GM12865 (cell line): Measurements from ENCODE around the gene WNT9B.

Source experiments
- DNase-seq: peaks from one replicate; pipeline ENCODE4 v3.0.0; 2010; ENCODE audit warnings: low read depth
- H3K4me3 ChIP-seq: 2 replicates; pipeline ENCODE4 v1.5.1; 2011; ENCODE audit warnings: mild to moderate bottlenecking, low read depth, low read length, control low read depth
- TF ChIP-seq, protein P1 (sequence below): IDR thresholded peaks from 2 replicates; pipeline ENCODE4 v1.5.1; 2011; ENCODE audit warnings: low read length, control low read depth, low read depth, inconsistent platforms; ENCODE audit not compliant: insufficient read depth; ENCODE audit errors: missing control alignments

The WNT9B gene

DNA sequence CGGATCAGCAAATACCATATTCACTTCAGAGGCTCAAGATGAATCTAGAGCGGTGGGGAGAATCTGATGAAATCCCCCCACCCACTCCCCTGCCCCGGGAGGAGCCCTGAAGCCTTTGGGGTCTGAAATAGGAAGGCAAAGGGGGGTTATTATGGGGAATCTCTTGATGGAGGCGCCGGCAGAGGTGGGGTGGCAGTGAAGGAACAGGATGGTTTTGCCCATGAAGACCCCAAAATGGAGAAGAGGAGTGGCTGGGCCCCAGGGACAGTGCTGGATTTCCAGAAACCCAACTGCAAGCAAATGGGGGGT lies 33.5 kb upstream of the WNT9B start:
- TF ChIP-seq, protein P1, sequence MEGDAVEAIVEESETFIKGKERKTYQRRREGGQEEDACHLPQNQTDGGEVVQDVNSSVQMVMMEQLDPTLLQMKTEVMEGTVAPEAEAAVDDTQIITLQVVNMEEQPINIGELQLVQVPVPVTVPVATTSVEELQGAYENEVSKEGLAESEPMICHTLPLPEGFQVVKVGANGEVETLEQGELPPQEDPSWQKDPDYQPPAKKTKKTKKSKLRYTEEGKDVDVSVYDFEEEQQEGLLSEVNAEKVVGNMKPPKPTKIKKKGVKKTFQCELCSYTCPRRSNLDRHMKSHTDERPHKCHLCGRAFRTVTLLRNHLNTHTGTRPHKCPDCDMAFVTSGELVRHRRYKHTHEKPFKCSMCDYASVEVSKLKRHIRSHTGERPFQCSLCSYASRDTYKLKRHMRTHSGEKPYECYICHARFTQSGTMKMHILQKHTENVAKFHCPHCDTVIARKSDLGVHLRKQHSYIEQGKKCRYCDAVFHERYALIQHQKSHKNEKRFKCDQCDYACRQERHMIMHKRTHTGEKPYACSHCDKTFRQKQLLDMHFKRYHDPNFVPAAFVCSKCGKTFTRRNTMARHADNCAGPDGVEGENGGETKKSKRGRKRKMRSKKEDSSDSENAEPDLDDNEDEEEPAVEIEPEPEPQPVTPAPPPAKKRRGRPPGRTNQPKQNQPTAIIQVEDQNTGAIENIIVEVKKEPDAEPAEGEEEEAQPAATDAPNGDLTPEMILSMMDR = no peak
- DNase-seq = no peak
- no peak overlapping the region for H3K4me3 ChIP-seq

DNA sequence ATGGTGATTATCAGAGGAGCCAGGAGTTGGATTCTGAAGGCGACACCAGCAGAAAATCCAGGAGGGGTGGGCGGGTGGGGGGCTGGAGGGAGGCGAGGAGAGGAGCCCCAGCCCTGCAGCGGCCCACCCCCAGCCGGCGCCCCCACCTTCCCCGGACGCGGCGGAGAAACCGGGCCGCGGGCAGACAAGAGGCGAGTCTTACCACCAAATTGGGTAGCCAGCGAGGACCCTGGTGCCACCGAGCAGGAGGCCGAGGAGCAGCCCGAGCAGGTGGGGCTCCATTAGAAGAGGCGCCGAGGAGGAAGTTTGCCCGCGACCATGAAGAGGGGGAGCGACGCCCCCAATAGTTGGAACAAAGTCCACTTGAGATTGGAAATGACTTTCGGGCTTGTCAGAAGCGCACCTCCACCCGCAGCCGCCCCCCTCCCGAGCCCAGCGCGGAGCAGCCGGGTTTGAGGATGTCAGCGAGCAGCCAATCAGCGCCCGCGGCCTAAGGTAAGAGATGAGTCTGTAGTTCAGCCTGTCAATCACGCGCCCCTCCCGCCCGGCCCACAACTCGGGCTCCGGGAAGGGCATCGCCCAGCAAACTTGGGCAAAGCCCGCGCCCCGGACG lies 33.0 kb upstream of the WNT9B start, which contains the start of gene WNT3:
TSS of gene WNT3 (minus strand) at position 377 of the 613 bp plus-strand sequence. CDS start at position 282, 95 bp downstream.
- no peak within 1 kb of the TSS; the same call in 1 of the 2 replicates for H3K4me3 ChIP-seq
- peak; percentile 22 for DNase-seq
- TF ChIP-seq, protein P1 = no peak

DNA sequence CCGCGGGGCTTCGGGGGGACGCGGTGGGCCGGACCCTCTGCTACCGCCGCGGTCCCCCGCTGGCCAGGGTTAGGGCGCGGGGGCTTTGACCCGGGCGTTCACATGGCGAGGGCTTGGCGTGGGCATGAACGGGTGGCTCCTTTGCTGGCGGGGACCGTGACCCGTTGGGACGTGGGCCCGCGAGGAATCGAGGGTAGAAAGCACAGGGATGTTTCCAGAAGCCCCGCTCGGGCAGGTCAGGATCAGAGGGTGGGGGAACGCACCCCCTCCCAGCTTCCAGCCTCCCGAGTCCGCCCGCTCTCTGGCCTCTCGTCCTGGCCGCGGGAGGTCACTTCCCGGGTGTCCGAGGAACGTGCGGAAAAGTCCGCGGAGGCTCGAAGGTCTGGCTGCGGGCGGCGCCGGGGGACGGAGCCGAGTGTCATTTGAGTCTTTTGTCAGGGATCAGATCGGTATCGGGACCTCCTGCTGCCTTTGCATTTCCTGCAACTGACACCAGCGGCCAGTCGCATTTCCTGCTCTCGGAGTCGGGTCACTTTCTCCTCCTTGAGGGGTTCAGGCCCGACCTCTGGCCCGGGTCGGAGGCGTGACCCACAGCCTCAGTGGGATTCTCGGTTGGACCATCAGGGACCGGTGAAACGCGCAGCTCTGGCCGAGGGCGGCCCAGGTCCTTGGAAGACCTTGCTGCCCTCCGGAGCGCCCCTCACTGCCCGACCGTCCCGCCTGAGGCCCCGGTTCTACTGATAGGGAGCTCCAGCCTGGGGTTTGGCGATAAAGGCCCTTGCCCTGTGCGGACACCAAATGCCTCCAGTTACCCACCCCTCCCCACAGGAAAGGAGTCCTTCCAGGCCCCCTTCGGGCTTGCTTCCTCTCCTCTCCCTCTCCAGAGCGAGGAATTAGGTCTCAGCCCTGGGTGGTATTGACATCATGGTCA lies 32.2 kb upstream of the WNT9B start:
- no peak for DNase-seq
- TF ChIP-seq, protein P1 = no peak
- no peak overlapping the region; the same call in 1 of the 2 replicates for H3K4me3 ChIP-seq

DNA sequence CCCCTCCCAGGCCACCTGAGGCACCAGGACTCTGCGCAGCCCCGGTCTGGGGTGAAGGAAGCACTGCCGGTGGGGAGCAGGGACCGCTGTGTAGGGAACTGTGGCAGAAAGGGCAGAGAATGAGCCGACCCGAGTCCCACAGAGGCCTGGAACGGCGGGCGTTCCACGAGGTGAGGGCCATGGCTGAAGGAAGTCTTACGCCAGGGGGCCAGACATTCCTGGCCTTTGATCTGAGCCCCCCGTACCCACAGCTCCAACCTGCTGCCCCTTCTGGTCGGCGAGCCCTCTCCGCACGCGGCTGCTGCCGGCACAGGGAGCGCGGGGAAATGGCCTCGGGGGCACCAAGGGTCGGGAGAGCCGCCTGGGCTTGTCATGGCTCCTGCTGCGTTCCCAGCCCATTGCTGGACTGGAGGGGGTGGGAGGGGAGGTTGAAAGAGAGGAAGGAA lies 31.5 kb upstream of the WNT9B start:
- TF ChIP-seq, protein P1 = no peak
- no peak overlapping the region for H3K4me3 ChIP-seq
- DNase-seq = no peak

DNA sequence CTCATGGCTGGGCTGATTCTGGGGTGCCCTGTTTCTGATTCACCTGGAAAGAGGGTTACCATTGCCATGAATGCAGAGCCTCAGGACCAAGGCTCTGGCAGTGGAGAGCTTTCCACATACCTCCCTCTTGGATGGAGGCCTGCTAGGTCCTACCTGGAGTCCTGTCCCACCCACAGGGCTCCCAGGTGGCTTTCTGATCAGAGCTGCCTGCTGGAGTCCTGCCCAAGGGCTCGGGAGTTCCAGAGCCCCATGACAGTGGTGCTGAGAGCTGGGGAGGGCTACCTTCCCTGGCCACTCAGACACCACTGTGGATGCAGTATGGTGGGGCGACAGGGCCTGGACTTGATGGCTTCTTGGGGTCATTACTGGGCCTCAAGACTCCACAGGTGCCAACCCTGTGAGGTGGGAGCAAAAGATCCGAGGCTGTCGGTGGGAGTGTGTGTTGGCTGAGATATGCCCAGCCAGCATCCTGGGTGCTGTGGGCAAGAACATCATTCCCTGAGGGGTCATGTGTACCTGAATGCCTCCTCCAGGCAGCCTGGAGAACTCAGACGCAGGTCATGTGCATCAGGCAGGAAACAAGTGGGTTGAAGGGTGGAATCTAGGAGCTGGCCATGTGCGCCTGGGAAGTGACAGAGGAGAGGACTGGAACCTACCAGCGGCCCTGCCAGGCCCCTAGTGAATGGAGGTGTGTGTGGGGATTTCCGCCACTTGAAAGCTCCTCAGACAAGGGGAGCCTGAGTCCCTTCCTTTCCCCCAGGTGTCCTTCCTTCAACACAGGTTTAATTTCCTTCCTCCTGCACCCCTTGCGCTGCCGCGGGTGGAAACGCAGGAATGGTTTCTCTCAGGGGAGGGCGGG lies 30.6 kb upstream of the WNT9B start:
- TF ChIP-seq, protein P1 = no peak
- no peak overlapping the region for H3K4me3 ChIP-seq
- DNase-seq = no peak

DNA sequence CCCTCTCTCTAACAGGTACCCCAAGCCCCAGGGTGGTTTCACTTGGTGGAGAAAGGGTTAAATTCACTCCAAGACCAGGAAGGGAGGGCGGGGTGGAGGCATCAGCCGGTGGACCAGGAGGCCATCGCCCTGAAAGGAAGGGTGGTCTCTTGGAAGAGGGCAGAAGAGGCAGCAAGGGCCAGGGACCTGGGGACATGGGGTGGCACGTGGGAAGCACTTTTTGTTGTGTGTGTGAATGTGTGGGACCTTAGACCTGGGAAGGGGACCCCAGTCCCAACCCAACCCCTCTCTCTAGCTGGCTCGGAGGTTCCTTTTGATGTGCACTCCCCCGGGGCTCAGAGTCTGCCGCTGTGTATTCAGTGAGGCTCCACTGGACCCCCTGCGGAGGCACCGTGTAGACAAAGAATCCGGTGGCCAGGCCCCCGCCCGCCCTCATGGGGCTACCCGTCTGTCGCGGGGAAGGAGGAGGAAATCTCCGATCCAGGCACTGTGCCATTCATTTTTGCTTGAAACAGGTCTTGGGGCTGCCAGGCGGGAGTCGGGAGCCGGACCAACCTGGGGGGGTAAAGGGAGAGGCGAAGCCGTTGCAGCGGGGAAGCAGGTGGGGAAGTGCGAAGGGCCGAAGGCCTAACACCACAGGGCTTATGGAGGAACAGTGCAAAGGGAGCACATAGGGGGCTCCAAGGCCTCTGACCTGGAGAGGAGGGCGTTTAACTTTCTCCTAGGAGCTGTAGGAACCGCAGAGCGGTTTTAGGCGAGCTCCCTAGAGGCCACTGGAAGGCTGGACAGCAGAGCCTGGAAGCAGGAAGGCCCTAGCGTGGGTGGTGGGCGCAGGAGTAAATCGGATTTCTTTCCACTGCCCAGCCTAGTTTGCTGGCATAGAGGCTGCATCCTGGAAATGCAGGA lies 29.6 kb upstream of the WNT9B start:
- no peak overlapping the region for H3K4me3 ChIP-seq
- no peak for DNase-seq
- TF ChIP-seq, protein P1 = no peak
